C4-2B (cell line): Measurements from ENCODE around the gene LITAF.

ENCODE experiments used
- H3K27ac ChIP-seq: fragments of 450-650 bp; 2 replicates; pipeline ENCODE4 v1.5.1; 2017
- CTCF ChIP-seq: fragments of 450-650 bp; conservative IDR thresholded peaks from 2 replicates; pipeline ENCODE4 v1.5.1; 2017; ENCODE audit warnings: mild to moderate bottlenecking
- ZFX ChIP-seq: fragments of 450-650 bp; IDR thresholded peaks from 2 replicates; pipeline ENCODE4 v1.6.1; 2017

LITAF gene

GRCh38 chr16:11499295-11500089, 87.2 kb downstream of the LITAF start:
- TF ChIP-seq CTCF (no peak), ZFX (no peak)
- no peak overlapping the region for H3K27ac ChIP-seq

GRCh38 chr16:11498683-11499082, 88.0 kb downstream of the LITAF start:
- no peak overlapping the region for H3K27ac ChIP-seq
- TF ChIP-seq CTCF (no peak), ZFX (no peak)

GRCh38 chr16:11497851-11498289, 88.8 kb downstream of the LITAF start:
- no peak; the same call in 1 of the 2 replicates for TF ChIP-seq ZFX
- TF ChIP-seq CTCF: no peak
- H3K27ac ChIP-seq: peak overlapping the region; percentile 69
